Left lung (tissue), 10 donors: Measurements from ENCODE around the gene PHRF1. TPM values are rescaled to one million over a fixed set of nuclear protein-coding genes. Genes with fewer than 3 reads are reported as not detected.
"Not testable (repeated sequence)": the region's sequence is repeated elsewhere in the genome, so short reads cannot be mapped to it uniquely, and the experiment has no call there.

Experiments used
- ATAC-seq: fragments of 200-7000 bp; cut with Tn5 transposase; one replicate; pipeline ENCODE4 v1.9.1; 2020; ENCODE audit warnings: moderate library complexity
- DNase-seq, 4 donors: peaks; one replicate each; pipeline ENCODE4 v3.0.0-alpha.2; 2013 to 2020
- H3K27ac ChIP-seq, 2 donors: fragments of 200-600 bp; sonication (generic) in 1 of 2; one replicate each; pipeline versions ENCODE4 v1.5.0 to v1.8.0; 2020 to 2021
- H3K27me3 ChIP-seq, 2 donors: fragments of 200-600 bp; sonication (generic) in 1 of 2; one replicate each; pipeline versions ENCODE4 v1.5.0 to v1.8.0; 2020 to 2021
- H3K36me3 ChIP-seq, 2 donors: fragments of 200-600 bp; sonication (generic) in 1 of 2; one replicate each; pipeline versions ENCODE4 v1.5.0 to v1.8.0; 2020 to 2021
- H3K4me1 ChIP-seq, 2 donors: fragments of 200-600 bp; one replicate each; pipeline ENCODE4 v1.8.0; 2021
- H3K4me3 ChIP-seq, 2 donors: fragments of 200-600 bp; sonication (generic) in 1 of 2; one replicate each; pipeline versions ENCODE4 v1.5.0 to v1.8.0; 2020 to 2021; ENCODE audit warnings: mild to moderate bottlenecking in 1 of 2
- H3K9me3 ChIP-seq, 2 donors: fragments of 200-600 bp; sonication (generic) in 1 of 2; one replicate each; pipeline versions ENCODE4 v1.5.0 to v1.8.0; 2020 to 2021
- intact Hi-C, 2 donors: fragments of 100-400 bp; cut with DNase I; formaldehyde crosslinking; loops; one replicate each; pipeline versions ENCODE4 v1.11.2 to v1.14.2; 2022
- polyA plus RNA-seq, 6 donors: library from polyadenylated mRNA; unstranded; fragments of 120-200 nt; gene quantifications; one replicate each; pipeline ENCODE4 v1.2.1, GENCODE V29; 2013; ENCODE audit not compliant: insufficient read length in 6 of 6
- total RNA-seq, 2 donors: library from RNA; stranded (reverse); fragmentation: NEBNext Ultra II Directional; extraction: Animal tissue kit (Norgen Biotek cat#: 25700); gene quantifications; one replicate each; pipeline ENCODE4 v1.2.1, GENCODE V29; 2021
- TF ChIP-seq, protein P1 (sequence below), 2 donors: fragments of 200-600 bp; sonication (generic) in 1 of 2; IDR thresholded peaks; one replicate each; pipeline versions ENCODE4 v1.5.0 to v1.8.0; 2021; ENCODE audit warnings: antibody characterized with exemption in 2 of 2
- donor health status: DM: no; HTN: yes; CAD: no.
- donor health status: DM: no; HTN: no; CAD: no.

PHRF1 gene
- total and polyA plus RNA-seq, 8 donors = 18.6 to 32.7 (median 23.8) TPM

- ATAC-seq = peak; percentile 0
- TF ChIP-seq, protein P1, sequence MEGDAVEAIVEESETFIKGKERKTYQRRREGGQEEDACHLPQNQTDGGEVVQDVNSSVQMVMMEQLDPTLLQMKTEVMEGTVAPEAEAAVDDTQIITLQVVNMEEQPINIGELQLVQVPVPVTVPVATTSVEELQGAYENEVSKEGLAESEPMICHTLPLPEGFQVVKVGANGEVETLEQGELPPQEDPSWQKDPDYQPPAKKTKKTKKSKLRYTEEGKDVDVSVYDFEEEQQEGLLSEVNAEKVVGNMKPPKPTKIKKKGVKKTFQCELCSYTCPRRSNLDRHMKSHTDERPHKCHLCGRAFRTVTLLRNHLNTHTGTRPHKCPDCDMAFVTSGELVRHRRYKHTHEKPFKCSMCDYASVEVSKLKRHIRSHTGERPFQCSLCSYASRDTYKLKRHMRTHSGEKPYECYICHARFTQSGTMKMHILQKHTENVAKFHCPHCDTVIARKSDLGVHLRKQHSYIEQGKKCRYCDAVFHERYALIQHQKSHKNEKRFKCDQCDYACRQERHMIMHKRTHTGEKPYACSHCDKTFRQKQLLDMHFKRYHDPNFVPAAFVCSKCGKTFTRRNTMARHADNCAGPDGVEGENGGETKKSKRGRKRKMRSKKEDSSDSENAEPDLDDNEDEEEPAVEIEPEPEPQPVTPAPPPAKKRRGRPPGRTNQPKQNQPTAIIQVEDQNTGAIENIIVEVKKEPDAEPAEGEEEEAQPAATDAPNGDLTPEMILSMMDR (IDR thresholded peaks at IDR 0.05) = no peak
- Histone ChIP-seq H3K4me3 (no peak overlapping the region), H3K27me3 (peaks cover 4 to 33% of the 10 kb centered on the region in 2 donors), H3K27ac (no peak overlapping the region), H3K36me3 (no peaks in the 10 kb centered on the region), H3K4me1 (peaks cover 25 to 47% of the 10 kb centered on the region in 2 donors), H3K9me3 (no peaks in the 10 kb centered on the region)
- intact Hi-C loops = no loop called here
- DNase-seq = no peak
Observed at GRCh38 chr11:573146-573759, 3.0 kb upstream of the PHRF1 start.

GRCh38 chr11:574031-574570, 2.2 kb upstream of the PHRF1 start:
- ATAC-seq, H3K27ac ChIP-seq, H3K36me3 ChIP-seq, DNase-seq, intact Hi-C loops, H3K9me3 ChIP-seq: not testable (repeated sequence)
- Histone ChIP-seq H3K27me3 (peaks cover 4 to 27% of the 10 kb centered on the region in 2 donors), H3K4me3 (peak overlapping the region in 1 of 2 donors; percentile 6), H3K4me1 (peaks cover 25 to 52% of the 10 kb centered on the region in 2 donors)

DNA sequence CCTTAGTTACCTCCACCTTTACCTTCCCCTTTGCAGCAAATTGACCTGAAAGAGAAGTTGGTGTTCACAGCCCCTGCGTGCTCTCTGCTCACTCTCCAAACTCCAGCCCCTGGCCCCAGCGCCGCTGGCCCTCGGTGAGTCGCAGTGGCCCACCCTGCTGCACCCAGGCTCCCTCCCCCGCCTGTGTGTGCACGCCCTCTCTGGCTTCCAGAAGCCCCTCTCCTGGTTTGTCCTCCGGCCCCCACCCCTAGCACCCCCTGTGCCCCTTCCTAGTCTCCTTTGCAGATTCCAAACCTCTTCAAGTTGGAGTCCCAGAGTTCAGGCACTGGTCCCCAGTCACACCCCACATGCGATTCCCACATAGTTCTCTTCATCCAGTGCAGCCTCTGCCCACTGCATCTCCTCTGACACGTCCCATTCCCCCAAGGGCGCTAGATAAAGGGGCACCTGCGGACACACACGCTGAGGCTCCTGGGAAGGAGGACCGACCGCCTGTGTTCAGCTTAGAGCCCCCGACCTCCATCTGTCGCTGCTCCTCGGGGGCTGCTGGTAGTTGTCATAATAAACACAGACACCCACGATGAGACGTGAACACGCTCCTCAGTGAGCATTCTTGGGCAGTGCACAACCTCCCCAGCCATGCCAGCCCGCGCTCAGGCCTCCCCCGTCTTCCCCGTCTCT, 1.5 kb upstream of the PHRF1 start:
- no peaks in the 10 kb centered on the region for H3K9me3 ChIP-seq
- intact Hi-C loops = no loop called here
- no peaks in the 10 kb centered on the region for H3K36me3 ChIP-seq
- peak overlapping the region; percentile 61 to 76 for H3K4me3 ChIP-seq
- ATAC-seq = peak; percentile 1
- H3K4me1 ChIP-seq = peaks cover 25 to 54% of the 10 kb centered on the region in 2 donors
- no peak for DNase-seq
- H3K27ac ChIP-seq = no peak overlapping the region
- H3K27me3 ChIP-seq = peaks cover 4 to 22% of the 10 kb centered on the region in 2 donors
- TF ChIP-seq, protein P1 (IDR thresholded peaks at IDR 0.05) = no peak

GRCh38 chr11:575313-575995, 816 bp upstream of the PHRF1 start:
- intact Hi-C loops = no loop called here
- Histone ChIP-seq H3K4me3 (peak overlapping the region; percentile 61 to 76), H3K4me1 (peaks cover 25 to 61% of the 10 kb centered on the region in 2 donors), H3K27ac (peak overlapping the region in 1 of 2 donors; percentile 23), H3K36me3 (no peaks in the 10 kb centered on the region), H3K27me3 (peaks cover 4 to 22% of the 10 kb centered on the region in 2 donors), H3K9me3 (no peaks in the 10 kb centered on the region)
- DNase-seq (no peak), ATAC-seq (peak; percentile 6)
- TF ChIP-seq, protein P1 (IDR thresholded peaks at IDR 0.05) = no peak

- H3K27me3 ChIP-seq = peaks cover 4 to 22% of the 10 kb centered on the region in 2 donors
- DNase-seq (peak in 1 of 4 donors; percentile 84), ATAC-seq (no peak)
- peaks cover 25 to 66% of the 10 kb centered on the region in 2 donors for H3K4me1 ChIP-seq
- H3K36me3 ChIP-seq = peaks cover 0 to 8% of the 10 kb centered on the region in 2 donors
- peak overlapping the region in 1 of 2 donors; percentile 73 for H3K27ac ChIP-seq
- TF ChIP-seq, protein P1 (IDR thresholded peaks at IDR 0.05) = no peak
- no peaks in the 10 kb centered on the region for H3K9me3 ChIP-seq
- intact Hi-C loops = no loop called here
- H3K4me3 ChIP-seq = peak overlapping the region; percentile 76
Observed at GRCh38 chr11:576811-577610, 741 bp downstream of the PHRF1 start.
